LNCAP (cell line): Measurements from ENCODE around the gene CCDC157.

Experiments
- CTCF ChIP-seq: fragments of 450-650 bp; IDR thresholded peaks from 2 replicates; pipeline ENCODE4 v1.5.1; 2017; ENCODE audit warnings: mild to moderate bottlenecking

Gene CCDC157

DNA sequence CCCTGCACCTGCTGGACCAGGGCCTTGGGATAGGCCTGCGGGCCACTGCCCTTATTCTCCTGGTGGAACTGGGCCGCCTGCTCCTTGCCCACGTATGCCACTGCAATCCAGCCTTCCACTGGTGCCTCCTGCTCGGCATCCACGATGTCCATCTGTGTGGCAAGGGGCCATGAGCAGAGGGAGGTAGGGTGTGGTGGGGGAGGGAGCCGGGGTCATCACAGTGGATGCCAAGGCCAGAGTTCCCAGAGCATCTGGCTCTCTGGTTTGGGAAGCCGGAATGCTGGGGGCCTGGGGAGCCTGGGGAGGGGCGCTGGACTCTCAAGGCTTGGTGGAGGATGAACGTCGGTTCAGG, 29.8 kb downstream of the CCDC157 start:
- TF ChIP-seq CTCF, result no peak

DNA sequence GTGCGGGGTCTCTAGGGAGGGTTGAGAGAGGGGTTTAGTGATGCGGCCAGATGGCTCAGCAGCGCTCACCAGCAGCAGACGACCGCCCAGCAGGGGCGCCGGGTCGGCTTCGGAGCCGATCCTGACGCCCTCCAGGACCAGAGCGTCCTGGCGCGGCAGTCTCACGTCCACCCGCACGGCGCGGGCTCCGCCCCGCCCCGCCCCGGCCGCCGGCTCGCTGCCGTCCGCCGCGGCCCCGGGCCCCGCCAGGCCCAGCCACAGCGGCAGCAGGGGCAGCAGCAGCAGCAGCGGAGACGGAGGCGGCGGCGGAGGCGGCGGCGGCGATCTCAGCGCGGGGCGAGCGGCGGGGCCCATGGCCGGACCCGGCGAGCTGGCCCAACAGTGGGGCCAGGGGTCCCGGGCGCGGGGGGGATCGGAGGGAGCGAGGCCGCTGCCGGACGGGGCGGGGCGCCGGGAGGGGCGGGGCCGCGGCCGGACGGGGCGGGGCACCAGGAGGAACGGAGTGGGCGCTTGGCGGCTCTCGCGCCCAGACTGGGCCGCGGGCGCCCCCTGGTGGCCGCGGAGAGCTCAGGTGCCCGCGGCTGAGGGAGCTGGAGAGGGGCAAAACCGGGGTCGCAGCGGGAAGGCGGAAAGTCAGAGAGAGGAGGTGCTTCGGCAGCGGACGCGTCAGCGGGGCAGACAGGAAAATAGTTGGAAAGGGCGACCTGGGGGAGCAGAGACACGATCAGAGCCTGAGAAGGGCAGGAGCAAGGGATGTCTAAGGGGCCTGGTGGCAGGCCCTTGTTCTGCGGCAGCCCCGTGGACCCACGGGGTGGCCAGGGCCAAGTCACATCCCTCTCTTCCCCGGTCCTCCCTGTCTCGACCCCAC, 30.4 kb downstream of the CCDC157 start, which contains the start of gene RNF215:
RNF215 (minus strand) TSS at position 452 of the 868 bp plus-strand sequence; CDS start at position 354, 98 bp downstream.
- peak; percentile 94 for TF ChIP-seq CTCF

DNA sequence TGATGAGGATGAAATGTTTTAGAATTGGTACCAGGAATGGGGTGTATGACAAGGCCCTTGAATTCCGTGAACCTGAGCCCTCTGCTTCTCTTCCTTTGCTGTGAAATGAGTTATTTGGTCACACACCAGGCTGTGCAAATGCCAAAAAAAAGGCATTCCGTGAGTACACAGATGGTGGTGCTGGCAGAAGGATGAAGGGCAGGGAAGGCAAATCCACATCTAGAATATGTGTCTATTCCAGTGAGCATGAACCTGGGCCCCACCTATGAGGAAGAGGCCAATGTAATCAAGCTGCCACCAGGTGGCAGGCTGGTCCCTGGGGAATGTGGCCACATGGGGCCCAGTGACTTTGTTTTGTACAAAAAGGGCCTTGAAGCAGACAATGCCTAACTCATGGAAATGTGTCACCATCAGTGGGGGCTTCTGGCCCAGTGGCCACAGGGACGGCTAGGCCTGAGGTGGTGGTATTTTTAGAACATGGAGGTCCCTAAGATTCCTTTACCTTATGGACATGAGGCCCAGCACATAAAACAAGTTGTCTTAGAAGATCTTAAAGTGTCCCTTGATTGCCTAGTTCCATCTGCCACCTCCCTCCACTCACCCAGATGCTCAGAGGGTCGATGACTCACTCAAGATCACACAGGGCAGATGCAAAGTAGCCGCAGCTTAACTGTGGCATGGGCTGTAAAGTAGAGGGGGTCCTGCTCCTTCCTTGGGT, 34.3 kb downstream of the CCDC157 start:
- TF ChIP-seq CTCF, result peak; percentile 80

GRCh38 chr22:30392661-30393321, 36.0 kb downstream of the CCDC157 start:
- TF ChIP-seq CTCF, result no peak

DNA sequence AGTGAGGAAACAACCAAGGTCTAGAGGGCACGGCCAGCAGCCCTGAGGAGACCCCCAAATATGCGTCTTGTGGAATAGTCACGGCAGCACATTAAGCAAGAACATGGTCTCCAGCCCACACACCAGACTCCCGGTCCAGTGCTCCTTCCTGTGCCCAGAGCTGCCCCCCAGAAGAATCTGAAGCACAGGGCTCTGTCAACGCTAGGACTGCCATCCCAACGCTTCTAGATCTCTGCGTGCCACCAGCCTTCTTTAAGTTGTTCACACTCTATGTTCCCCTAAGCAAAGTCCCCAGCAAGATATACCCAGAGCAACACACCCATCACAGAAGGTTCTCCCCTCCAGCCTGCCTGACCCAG, 36.5 kb downstream of the CCDC157 start:
- TF ChIP-seq CTCF, result no peak

- TF ChIP-seq CTCF, result no peak
These were observed 37.1 kb downstream of the CCDC157 start for GRCh38 chr22:30393885-30394284.

DNA sequence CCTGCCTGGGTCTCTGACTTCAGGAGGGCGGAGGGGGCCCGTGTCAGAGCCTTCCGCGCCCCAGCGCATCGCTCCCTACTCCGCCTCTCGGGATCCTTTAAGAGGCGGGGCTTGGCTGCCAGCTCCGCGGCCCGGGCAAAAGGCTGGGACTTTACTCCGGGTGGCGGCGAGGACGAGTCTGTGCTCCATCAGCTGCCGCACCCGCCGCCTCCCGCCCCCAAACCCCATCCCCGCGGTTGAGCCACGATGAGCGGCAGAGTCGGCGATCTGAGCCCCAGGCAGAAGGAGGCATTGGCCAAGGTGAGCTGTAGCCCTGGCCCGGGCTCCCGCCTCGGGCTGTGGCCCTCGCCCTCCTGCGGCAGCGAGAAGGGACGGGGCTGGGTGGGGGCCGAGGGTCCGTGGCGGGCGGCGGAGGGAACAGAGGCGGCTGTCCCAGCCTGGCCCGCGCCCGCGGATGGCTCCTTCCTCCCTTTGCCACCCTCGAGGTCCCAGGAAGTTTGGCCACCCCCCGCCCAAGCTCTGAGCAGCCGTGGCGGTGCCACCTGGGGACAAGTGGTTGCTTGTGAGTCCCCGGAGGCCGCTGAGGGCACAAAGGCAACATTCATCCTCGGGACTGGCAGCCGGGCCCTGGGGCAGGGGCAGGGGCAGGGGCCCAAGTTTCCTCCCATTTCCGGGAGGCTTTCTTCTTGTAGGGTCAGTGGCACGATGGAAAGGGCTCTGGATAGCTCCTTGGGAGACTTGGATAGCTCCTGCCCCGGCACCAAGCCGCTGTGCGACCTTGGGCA, 40.3 kb downstream of the CCDC157 start, which contains the start of gene SEC14L2:
SEC14L2 (plus strand) TSS at position 148 of the 785 bp plus-strand sequence; CDS start at position 247, 99 bp downstream.
- no peak for TF ChIP-seq CTCF
